GM11168 (cell line): ENCODE results near the gene CCDC106.

Source experiments
- in situ Hi-C: fragments of 300-500 bp; cut with MboI; formaldehyde crosslinking; loops from one replicate; pipeline ENCODE4 v1.12.0; 2022; ENCODE audit warnings: low sequenced_read_pairs; ENCODE audit not compliant: unreplicated experiment

The CCDC106 gene

GRCh38 chr19:55679343-55680257 lies 31.6 kb downstream of the CCDC106 start:
- in situ Hi-C loops, result no loop called here

GRCh38 chr19:55680339-55681130 lies 32.5 kb downstream of the CCDC106 start:
- in situ Hi-C loops, result no loop called here

GRCh38 chr19:55681131-55682092 lies 33.4 kb downstream of the CCDC106 start:
- in situ Hi-C loops, result no loop called here

- in situ Hi-C loops, result no loop called here
These were observed 35.6 kb downstream of the CCDC106 start for GRCh38 chr19:55683449-55684261.

GRCh38 chr19:55684946-55685681 lies 37.1 kb downstream of the CCDC106 start:
- in situ Hi-C loops, result no loop called here

- in situ Hi-C loops, result no loop called here
These were observed 37.8 kb downstream of the CCDC106 start for GRCh38 chr19:55685776-55686175.

- in situ Hi-C loops, result no loop called here
These were observed 38.5 kb downstream of the CCDC106 start for GRCh38 chr19:55686311-55687050.

GRCh38 chr19:55687281-55688201 lies 39.5 kb downstream of the CCDC106 start:
- in situ Hi-C loops, result no loop called here

GRCh38 chr19:55688422-55689218 lies 40.6 kb downstream of the CCDC106 start:
- in situ Hi-C loops, result no loop called here

GRCh38 chr19:55689411-55690108 lies 41.5 kb downstream of the CCDC106 start:
- in situ Hi-C loops, result no loop called here

- in situ Hi-C loops, result no loop called here
These were observed 42.2 kb downstream of the CCDC106 start for GRCh38 chr19:55690109-55690768.

- in situ Hi-C loops, result no loop called here
These were observed 42.9 kb downstream of the CCDC106 start for GRCh38 chr19:55690769-55691545.

GRCh38 chr19:55691561-55692481 lies 43.8 kb downstream of the CCDC106 start:
- in situ Hi-C loops, result no loop called here
